HG03103 (cell line): ENCODE measurements around the gene KLF11.

Experiments
- ATAC-seq: cut with Tn5 transposase; IDR thresholded peaks from one replicate; pipeline ENCODE4 v1.9.1; 2021; ENCODE audit warnings: low read depth; ENCODE audit not compliant: unreplicated experiment

Gene KLF11

GRCh38 chr2:10043256-10043905, at the start of gene KLF11:
Gene KLF11 (plus strand): TSS chr2:10043550. CDS start chr2:10043717, 167 bp downstream.
- ATAC-seq: peak; percentile 55

GRCh38 chr2:9994462-9994861, 48.9 kb upstream of the KLF11 start:
- no peak for ATAC-seq

- no peak for ATAC-seq
Measured at GRCh38 chr2:9995059-9995458, 48.3 kb upstream of the KLF11 start.

GRCh38 chr2:9996321-9996720, 47.0 kb upstream of the KLF11 start:
- ATAC-seq: no peak

- no peak for ATAC-seq
Measured at GRCh38 chr2:9997936-9998335, 45.4 kb upstream of the KLF11 start.

GRCh38 chr2:9998916-9999654, 44.3 kb upstream of the KLF11 start:
- ATAC-seq: no peak

GRCh38 chr2:9999693-10000092, 43.7 kb upstream of the KLF11 start:
- no peak for ATAC-seq

GRCh38 chr2:10000541-10000940, 42.8 kb upstream of the KLF11 start:
- ATAC-seq: no peak

- no peak for ATAC-seq
Measured at GRCh38 chr2:10001586-10001985, 41.8 kb upstream of the KLF11 start.

GRCh38 chr2:10002109-10002508, 41.2 kb upstream of the KLF11 start:
- ATAC-seq: no peak

- no peak for ATAC-seq
Measured at GRCh38 chr2:10002681-10003080, 40.7 kb upstream of the KLF11 start.

GRCh38 chr2:10003206-10004125, 39.9 kb upstream of the KLF11 start:
- no peak for ATAC-seq

- no peak for ATAC-seq
Measured at GRCh38 chr2:10004401-10004800, 38.9 kb upstream of the KLF11 start.

- ATAC-seq: no peak
Measured at GRCh38 chr2:10004836-10005235, 38.5 kb upstream of the KLF11 start.

- no peak for ATAC-seq
Measured at GRCh38 chr2:10005461-10006235, 37.7 kb upstream of the KLF11 start.

- no peak for ATAC-seq
Measured at GRCh38 chr2:10006236-10007161, 36.9 kb upstream of the KLF11 start.

- ATAC-seq: no peak
Measured at GRCh38 chr2:10007435-10007834, 35.9 kb upstream of the KLF11 start.

GRCh38 chr2:10007921-10008808, 35.2 kb upstream of the KLF11 start:
- no peak for ATAC-seq
